HL-60 (cell line): ENCODE measurements around the gene PSMC5.

ENCODE experiments used
- DNase-seq, 2 experiments: peaks; one replicate each; pipeline ENCODE4 v3.0.0-alpha.2; 2010 to 2020; ENCODE audit warnings: low read depth in 1 of 2, low spot score in 1 of 2
- H3K27ac ChIP-seq: fragments of 250-450 bp; sonication (Bioruptor Pico); replicated peaks from 2 replicates; pipeline ENCODE4 v1.5.1; 2020; ENCODE audit warnings: mild to moderate bottlenecking, moderate library complexity
- H3K27me3 ChIP-seq: fragments of 250-450 bp; sonication (Bioruptor Pico); 2 replicates; pipeline ENCODE4 v1.5.1; 2021; ENCODE audit warnings: mild to moderate bottlenecking, moderate library complexity; ENCODE audit not compliant: insufficient read depth, poor library complexity, severe bottlenecking
- H3K4me3 ChIP-seq: replicated peaks from 2 replicates; pipeline ENCODE4 v1.5.1; 2011; ENCODE audit warnings: mild to moderate bottlenecking, control low read depth, low read length; ENCODE audit not compliant: insufficient read depth
- GABPA ChIP-seq: IDR thresholded peaks from 2 replicates; pipeline ENCODE4 v1.6.1; 2012; ENCODE audit warnings: low read depth
- POLR2AphosphoS5 ChIP-seq: IDR thresholded peaks from 2 replicates; pipeline ENCODE4 v1.6.1; 2012; ENCODE audit warnings: low read depth
- SPI1 ChIP-seq: IDR thresholded peaks from 2 replicates; pipeline ENCODE4 v1.6.1; 2012; ENCODE audit warnings: low read depth, mild to moderate bottlenecking, borderline replicate concordance
- TF ChIP-seq, protein P1 (sequence below): IDR thresholded peaks from one replicate; pipeline ENCODE4 v1.5.1; 2011; ENCODE audit warnings: low read length, control low read depth, inconsistent platforms; ENCODE audit not compliant: insufficient read depth
- TF ChIP-seq, protein P2 (sequence below): IDR thresholded peaks from 2 replicates; pipeline ENCODE4 v1.6.1; 2012; ENCODE audit warnings: low read depth; ENCODE audit not compliant: insufficient replicate concordance

The PSMC5 gene

DNA sequence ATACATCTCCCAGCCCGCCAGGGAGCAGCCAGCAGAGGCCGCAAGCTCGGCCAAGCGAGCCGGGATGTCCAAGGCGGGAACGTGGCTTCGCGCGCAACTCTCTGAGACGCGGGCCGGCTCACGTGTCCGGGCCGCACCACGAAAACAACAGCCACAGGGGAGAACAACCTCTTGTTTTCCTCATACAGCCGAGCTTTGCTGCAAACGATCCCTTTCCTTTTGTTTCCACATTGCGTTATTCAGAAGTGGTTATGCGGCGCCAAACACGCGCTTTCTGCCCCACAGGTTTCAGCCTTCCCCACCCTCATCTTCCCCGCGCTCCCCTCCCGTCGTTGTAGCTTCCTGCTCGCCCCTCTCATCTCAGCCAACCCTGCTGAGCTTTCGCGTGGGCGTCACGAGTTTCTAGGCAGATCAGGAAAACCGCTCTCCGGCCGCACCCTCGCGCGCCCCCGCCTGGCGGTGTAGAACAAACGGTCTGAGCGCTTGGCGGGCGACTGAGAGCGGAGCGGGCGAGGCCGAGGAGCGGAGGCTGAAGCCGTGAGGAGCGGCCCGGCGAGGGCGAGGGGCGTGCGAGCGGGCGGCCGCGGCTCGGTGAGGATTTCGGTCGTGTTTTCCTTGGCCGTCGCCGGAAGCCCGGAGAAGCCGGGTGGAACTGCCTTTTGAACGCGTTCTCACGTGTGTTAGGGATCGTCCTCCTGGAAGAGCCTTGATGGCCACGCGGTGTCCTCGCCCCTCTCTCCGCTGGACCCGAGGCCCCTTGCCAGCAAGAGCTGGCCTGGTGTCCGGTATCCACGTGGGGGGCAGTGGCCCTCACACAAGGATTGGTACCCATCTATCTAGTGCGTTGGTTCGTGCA lies 21.8 kb downstream of the PSMC5 start:
- TF ChIP-seq POLR2AphosphoS5 = peak; percentile 67
- TF ChIP-seq SPI1 = no peak
- TF ChIP-seq, protein P1, sequence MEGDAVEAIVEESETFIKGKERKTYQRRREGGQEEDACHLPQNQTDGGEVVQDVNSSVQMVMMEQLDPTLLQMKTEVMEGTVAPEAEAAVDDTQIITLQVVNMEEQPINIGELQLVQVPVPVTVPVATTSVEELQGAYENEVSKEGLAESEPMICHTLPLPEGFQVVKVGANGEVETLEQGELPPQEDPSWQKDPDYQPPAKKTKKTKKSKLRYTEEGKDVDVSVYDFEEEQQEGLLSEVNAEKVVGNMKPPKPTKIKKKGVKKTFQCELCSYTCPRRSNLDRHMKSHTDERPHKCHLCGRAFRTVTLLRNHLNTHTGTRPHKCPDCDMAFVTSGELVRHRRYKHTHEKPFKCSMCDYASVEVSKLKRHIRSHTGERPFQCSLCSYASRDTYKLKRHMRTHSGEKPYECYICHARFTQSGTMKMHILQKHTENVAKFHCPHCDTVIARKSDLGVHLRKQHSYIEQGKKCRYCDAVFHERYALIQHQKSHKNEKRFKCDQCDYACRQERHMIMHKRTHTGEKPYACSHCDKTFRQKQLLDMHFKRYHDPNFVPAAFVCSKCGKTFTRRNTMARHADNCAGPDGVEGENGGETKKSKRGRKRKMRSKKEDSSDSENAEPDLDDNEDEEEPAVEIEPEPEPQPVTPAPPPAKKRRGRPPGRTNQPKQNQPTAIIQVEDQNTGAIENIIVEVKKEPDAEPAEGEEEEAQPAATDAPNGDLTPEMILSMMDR = peak; percentile 42
- Histone ChIP-seq H3K27me3 (no peaks in the 10 kb centered on the region), H3K4me3 (no peak overlapping the region), H3K27ac (peak overlapping the region; percentile 98)
- peak; percentile 93 to 97 for DNase-seq

DNA sequence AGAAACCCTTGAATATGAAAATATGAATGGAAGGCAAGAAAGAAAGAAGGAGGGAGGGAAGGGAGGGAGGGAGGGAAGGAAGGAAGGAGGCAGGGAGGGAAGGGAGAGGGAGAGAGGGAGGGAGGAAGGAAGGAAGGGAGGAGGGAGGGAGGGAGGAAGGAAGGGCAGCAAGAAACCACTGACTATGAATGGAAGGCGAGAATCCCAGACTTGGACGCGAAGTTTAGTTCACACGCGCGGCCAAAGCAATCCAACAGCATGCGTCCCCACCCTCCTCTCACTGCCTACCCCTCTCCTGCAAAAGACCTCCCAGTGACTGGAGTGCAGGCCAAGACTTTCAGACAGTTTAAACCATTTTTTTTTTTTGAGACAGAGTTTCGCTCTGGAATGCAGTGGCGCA lies 23.2 kb downstream of the PSMC5 start:
- DNase-seq = no peak
- TF ChIP-seq SPI1 (no peak), GABPA (no peak), POLR2AphosphoS5 (no peak)
- TF ChIP-seq, protein P2, sequence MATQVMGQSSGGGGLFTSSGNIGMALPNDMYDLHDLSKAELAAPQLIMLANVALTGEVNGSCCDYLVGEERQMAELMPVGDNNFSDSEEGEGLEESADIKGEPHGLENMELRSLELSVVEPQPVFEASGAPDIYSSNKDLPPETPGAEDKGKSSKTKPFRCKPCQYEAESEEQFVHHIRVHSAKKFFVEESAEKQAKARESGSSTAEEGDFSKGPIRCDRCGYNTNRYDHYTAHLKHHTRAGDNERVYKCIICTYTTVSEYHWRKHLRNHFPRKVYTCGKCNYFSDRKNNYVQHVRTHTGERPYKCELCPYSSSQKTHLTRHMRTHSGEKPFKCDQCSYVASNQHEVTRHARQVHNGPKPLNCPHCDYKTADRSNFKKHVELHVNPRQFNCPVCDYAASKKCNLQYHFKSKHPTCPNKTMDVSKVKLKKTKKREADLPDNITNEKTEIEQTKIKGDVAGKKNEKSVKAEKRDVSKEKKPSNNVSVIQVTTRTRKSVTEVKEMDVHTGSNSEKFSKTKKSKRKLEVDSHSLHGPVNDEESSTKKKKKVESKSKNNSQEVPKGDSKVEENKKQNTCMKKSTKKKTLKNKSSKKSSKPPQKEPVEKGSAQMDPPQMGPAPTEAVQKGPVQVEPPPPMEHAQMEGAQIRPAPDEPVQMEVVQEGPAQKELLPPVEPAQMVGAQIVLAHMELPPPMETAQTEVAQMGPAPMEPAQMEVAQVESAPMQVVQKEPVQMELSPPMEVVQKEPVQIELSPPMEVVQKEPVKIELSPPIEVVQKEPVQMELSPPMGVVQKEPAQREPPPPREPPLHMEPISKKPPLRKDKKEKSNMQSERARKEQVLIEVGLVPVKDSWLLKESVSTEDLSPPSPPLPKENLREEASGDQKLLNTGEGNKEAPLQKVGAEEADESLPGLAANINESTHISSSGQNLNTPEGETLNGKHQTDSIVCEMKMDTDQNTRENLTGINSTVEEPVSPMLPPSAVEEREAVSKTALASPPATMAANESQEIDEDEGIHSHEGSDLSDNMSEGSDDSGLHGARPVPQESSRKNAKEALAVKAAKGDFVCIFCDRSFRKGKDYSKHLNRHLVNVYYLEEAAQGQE = no peak
- TF ChIP-seq, protein P1 = no peak
- Histone ChIP-seq H3K4me3 (no peak overlapping the region), H3K27me3 (no peaks in the 10 kb centered on the region), H3K27ac (no peak overlapping the region)

DNA sequence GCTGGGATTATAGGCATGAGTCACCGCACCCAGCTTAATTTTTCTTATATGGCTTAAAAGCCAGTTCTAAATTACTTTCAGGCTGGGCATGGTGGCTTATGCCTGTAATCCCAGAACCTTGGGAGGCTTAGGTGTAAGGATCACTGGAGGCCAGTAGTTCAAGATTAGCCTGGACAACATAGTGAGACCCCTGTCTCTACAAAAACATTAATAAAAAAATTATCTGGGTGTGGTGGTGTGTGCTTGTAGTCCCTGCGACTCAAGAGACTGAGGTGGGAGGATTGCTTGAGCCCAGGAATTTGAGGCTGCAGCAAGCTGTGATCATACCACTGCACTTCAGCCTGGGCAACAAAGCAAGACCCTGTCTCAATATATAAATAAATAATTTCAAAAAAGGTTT lies 26.0 kb downstream of the PSMC5 start:
- Histone ChIP-seq H3K27me3 (no peaks in the 10 kb centered on the region), H3K4me3 (no peak overlapping the region), H3K27ac (no peak overlapping the region)
- TF ChIP-seq SPI1 (no peak), GABPA (no peak), POLR2AphosphoS5 (no peak)
- TF ChIP-seq, protein P2 = no peak
- TF ChIP-seq, protein P1 = no peak
- DNase-seq = no peak
